ENCODE measurements around the gene SYNGR1. TPM values are rescaled to one million over a fixed set of nuclear protein-coding genes. Genes with fewer than 3 reads are reported as not detected.

The SYNGR1 gene
- polyA plus RNA-seq, 3 donors, result 18.0 to 54.9 (median 39.6) TPM

DNA sequence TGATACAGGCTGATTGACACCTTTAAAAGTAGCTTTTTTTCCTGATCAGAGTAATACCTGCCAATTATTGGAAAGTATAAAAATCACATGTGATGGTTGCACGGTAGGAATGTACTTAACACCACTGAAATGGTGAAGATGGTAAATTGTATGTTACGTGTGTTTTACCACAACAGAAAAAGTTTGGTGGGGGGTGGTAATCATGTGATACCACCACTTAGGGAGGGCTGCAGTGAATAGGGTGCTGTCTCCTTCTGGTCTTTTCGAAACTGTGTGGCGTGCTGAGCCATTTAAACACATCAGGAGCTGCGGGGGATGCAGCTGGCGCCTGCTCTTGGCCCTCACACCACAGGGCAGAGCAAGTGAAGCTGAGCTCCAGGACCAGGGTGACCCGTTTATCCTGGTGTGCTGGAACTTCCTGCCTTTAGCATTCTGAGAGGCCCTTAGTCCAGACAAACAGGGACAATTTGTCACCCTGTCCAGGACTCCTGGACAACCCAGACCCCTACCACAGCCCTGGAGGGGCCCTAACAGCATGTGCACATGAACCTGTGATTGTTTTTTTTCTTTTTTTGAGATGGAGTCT is 2.6 kb downstream of the SYNGR1 start:
- Mint-ChIP-seq H3K27me3 (ENCODE audit: low read depth in 3 of 3) (peaks cover 0 to 3% (median 2%) of the 10 kb centered on the region in 3 donors), H3K4me3 (no peak overlapping the region), H3K4me1 (peaks cover 40% of the 10 kb centered on the region), H3K27ac (no peak overlapping the region), H3K9me3 (peaks cover 0 to 2% (median 0%) of the 10 kb centered on the region in 7 donors), H3K36me3 (peaks cover 0 to 3% of the 10 kb centered on the region in 2 donors)
- DNase-seq, result no peak
- Histone ChIP-seq H3K27me3 (ENCODE audit: control insufficient read depth in 2 of 2, insufficient read depth in 2 of 2, low read length in 2 of 2) (no peaks in the 10 kb centered on the region), H3K27ac (ENCODE audit: low read depth in 1 of 2, low read length in 2 of 2) (no peak overlapping the region), H4K20me1 (ENCODE audit: insufficient read depth, low read length) (no peaks in the 10 kb centered on the region), H3K4me2 (replicated peaks; ENCODE audit: extremely low read depth, low read length, poor library complexity, severe bottlenecking) (no peak overlapping the region), H3K9ac (ENCODE audit: insufficient read depth, low read length, poor library complexity, severe bottlenecking) (no peak overlapping the region), H3K36me3 (replicated peaks in 1 of 2; ENCODE audit: control insufficient read depth in 1 of 2, insufficient read depth in 2 of 2, low read length in 2 of 2) (no peaks in the 10 kb centered on the region), H3K4me3 (replicated peaks in 1 of 3; ENCODE audit: low read depth in 2 of 3, low read length in 3 of 3) (no peak overlapping the region), H3K9me3 (replicated peaks in 1 of 2; ENCODE audit: control insufficient read depth in 1 of 2, insufficient read depth in 1 of 2, low read length in 2 of 2) (no peaks in the 10 kb centered on the region), H2AFZ (ENCODE audit: insufficient read depth, low read depth, low read length, poor library complexity, severe bottlenecking) (no peak overlapping the region), H3K4me1 (ENCODE audit: control insufficient read depth in 1 of 2, insufficient read depth in 2 of 2, low read length in 2 of 2) (peaks cover 26 to 28% of the 10 kb centered on the region in 2 donors), H3K79me2 (ENCODE audit: insufficient read depth, low read length) (peaks cover 58% of the 10 kb centered on the region)
- WGBS (ENCODE audit: insufficient coverage), result 81% methylated on average over 6 of the region's 7 CpGs
- TF ChIP-seq, protein P1, sequence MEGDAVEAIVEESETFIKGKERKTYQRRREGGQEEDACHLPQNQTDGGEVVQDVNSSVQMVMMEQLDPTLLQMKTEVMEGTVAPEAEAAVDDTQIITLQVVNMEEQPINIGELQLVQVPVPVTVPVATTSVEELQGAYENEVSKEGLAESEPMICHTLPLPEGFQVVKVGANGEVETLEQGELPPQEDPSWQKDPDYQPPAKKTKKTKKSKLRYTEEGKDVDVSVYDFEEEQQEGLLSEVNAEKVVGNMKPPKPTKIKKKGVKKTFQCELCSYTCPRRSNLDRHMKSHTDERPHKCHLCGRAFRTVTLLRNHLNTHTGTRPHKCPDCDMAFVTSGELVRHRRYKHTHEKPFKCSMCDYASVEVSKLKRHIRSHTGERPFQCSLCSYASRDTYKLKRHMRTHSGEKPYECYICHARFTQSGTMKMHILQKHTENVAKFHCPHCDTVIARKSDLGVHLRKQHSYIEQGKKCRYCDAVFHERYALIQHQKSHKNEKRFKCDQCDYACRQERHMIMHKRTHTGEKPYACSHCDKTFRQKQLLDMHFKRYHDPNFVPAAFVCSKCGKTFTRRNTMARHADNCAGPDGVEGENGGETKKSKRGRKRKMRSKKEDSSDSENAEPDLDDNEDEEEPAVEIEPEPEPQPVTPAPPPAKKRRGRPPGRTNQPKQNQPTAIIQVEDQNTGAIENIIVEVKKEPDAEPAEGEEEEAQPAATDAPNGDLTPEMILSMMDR (IDR thresholded peaks at IDR 0.05), result no peak
- intact Hi-C loops (cut with micrococcal nuclease), result no loop called here

GRCh38 chr22:39353346-39353745 is 3.6 kb downstream of the SYNGR1 start:
- Mint-ChIP-seq H3K27me3 (ENCODE audit: low read depth in 3 of 3) (peaks cover 0 to 3% (median 2%) of the 10 kb centered on the region in 3 donors), H3K9me3 (peaks cover 0 to 2% (median 0%) of the 10 kb centered on the region in 7 donors), H3K36me3 (peaks cover 2 to 4% of the 10 kb centered on the region in 2 donors), H3K4me1 (peaks cover 39% of the 10 kb centered on the region), H3K4me3 (no peak overlapping the region), H3K27ac (no peak overlapping the region)
- no peak overlapping the region for H3K9ac ChIP-seq (ENCODE audit: insufficient read depth, low read length, poor library complexity, severe bottlenecking)
- H3K4me1 ChIP-seq (ENCODE audit: control insufficient read depth in 1 of 2, insufficient read depth in 2 of 2, low read length in 2 of 2), result peaks cover 26 to 28% of the 10 kb centered on the region in 2 donors
- TF ChIP-seq, protein P1 (IDR thresholded peaks at IDR 0.05), result no peak
- DNase-seq, result no peak
- H3K36me3 ChIP-seq (replicated peaks in 1 of 2; ENCODE audit: control insufficient read depth in 1 of 2, insufficient read depth in 2 of 2, low read length in 2 of 2), result peaks cover 0 to under 1% of the 10 kb centered on the region in 2 donors
- H4K20me1 ChIP-seq (ENCODE audit: insufficient read depth, low read length), result no peaks in the 10 kb centered on the region
- H3K27me3 ChIP-seq (ENCODE audit: control insufficient read depth in 2 of 2, insufficient read depth in 2 of 2, low read length in 2 of 2), result no peaks in the 10 kb centered on the region
- H3K79me2 ChIP-seq (ENCODE audit: insufficient read depth, low read length), result peaks cover 58% of the 10 kb centered on the region
- H3K9me3 ChIP-seq (replicated peaks in 1 of 2; ENCODE audit: control insufficient read depth in 1 of 2, insufficient read depth in 1 of 2, low read length in 2 of 2), result no peaks in the 10 kb centered on the region
- intact Hi-C loops (cut with micrococcal nuclease), result no loop called here
- H2AFZ ChIP-seq (ENCODE audit: insufficient read depth, low read depth, low read length, poor library complexity, severe bottlenecking), result no peak overlapping the region
- WGBS (ENCODE audit: insufficient coverage), result 96% methylated on average over 5 of the region's 9 CpGs
- no peak overlapping the region for H3K27ac ChIP-seq (ENCODE audit: low read depth in 1 of 2, low read length in 2 of 2)
- no peak overlapping the region for H3K4me3 ChIP-seq (replicated peaks in 1 of 3; ENCODE audit: low read depth in 2 of 3, low read length in 3 of 3)
- H3K4me2 ChIP-seq (replicated peaks; ENCODE audit: extremely low read depth, low read length, poor library complexity, severe bottlenecking), result no peak overlapping the region

All from CD14-positive monocyte (primary cell).